NCI-H345 (cell line): ENCODE results near the gene GNAQ.
"Not testable (repeated sequence)": the region's sequence is repeated elsewhere in the genome, so short reads cannot be mapped to it uniquely, and the experiment has no call there.

ENCODE experiments used
- DNase-seq: peaks from one replicate; lab custom pipeline; 2025; lab: John Stamatoyannopoulos, UW

GNAQ gene

DNA sequence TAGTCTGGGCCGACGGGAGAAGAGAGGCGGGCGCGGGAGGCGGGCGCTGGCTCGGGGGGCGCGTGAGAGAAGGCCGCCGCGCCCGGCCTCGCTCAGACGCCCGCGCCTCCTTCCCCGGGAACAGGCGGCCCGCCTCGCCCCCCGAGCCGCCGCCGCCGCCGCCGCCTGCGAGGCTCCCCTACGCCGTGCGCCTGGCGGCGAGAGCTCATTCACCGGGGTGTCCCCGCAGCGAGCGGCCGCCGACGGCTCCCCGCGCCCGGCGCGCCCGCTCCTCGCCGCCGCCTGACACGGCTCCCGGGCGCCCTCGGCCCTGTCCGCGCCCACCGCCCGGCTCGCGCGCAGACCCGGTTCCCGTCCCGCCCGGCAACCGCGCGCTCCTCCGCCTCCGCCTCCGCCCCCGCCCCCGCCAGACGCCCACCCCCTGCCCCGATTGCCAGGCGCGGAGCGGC lies at the start of gene GNAQ:
Gene GNAQ, minus strand, starts transcription at position 368 of the 449 bp plus-strand sequence. CDS start 576 bp downstream, outside the sequence.
- peak; percentile 56 for DNase-seq

GRCh38 chr9:78074385-78075291 lies 43.0 kb upstream of the GNAQ start:
- DNase-seq: no peak

GRCh38 chr9:78073722-78074121 lies 42.1 kb upstream of the GNAQ start:
- no peak for DNase-seq

DNA sequence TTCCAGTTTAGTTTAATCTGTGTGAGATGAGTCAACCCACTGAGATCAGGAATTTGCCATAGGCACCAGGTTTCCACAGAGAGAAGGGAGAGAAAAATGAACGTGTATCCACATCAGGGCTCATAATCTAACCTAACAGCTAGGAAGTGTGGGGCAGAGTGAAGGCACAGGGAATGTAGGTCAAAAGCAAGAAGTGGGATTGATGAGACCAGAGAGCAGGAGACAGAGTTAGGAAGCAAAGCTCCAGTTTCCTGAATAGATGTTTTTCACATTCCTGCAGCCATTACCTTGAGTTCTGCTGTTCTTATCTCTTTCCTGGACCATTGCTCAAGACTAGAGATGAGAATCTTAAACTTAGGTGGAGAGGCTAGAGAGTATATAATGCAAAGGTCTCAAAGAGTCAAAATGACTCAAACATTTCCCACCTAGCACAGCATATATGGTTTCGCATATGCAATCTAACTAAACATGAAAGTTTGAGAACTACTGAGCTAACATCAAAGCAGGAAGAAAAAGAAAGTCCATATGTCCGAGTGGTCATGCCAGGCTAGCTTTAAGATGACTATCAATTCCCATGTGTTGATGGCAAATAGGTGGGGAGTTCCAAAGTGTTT lies 41.1 kb upstream of the GNAQ start:
- no peak for DNase-seq

DNA sequence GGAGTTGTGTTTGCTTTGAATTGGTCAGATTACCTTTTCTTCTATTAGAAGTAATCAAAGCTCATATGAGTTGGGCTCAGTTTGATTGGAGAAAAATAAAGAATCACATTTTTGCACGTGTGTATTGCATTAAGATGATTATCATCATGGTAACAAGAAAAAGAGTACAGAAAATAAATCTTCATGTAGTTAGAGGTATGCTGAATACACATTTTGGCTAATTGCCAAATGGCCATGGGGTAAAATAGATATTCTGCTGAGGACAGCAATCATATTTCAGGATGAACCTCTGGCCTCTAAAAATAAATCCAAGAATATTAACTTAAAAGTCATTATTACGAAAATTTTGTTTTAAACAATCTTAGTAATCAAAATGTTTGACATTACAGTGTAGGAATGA lies 38.9 kb upstream of the GNAQ start:
- no peak for DNase-seq

DNA sequence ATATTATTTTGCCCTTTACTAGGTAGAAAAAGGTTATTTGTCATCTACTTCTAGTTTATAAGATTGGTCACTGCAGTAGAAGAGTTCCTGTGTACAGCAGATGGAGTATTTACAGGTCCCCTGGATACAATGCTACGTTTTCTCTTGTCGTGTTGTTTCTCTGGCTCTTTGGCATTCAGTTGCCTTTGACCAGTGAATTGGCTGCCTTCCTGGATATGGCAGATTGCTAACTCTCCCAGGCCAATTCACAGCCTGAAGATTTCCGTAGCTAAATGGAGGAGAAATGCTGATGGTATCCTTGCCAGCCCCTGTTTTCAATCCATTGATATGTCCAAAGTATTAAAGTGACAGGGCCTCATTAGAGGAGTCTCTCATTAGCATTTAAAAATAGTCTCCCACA lies 32.5 kb upstream of the GNAQ start:
- DNase-seq: no peak

DNA sequence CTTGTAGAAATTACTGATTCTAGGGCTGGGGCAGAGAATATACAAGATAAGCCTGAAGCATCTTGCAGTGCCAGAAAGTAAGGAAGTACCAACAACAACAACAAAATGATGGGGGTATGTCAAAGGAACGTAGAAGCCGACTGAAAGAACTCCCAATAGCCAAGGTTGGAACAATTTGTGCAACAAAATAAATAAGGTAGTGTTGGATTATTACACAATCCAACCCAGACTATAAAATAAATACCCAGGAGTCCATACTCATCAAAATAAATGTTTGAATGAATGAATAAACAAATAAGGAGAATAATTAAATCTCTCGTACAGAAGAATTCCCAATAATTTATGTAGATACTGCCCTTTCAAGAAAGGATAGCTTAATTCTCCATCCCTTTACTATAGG lies 31.1 kb upstream of the GNAQ start:
- no peak for DNase-seq

DNA sequence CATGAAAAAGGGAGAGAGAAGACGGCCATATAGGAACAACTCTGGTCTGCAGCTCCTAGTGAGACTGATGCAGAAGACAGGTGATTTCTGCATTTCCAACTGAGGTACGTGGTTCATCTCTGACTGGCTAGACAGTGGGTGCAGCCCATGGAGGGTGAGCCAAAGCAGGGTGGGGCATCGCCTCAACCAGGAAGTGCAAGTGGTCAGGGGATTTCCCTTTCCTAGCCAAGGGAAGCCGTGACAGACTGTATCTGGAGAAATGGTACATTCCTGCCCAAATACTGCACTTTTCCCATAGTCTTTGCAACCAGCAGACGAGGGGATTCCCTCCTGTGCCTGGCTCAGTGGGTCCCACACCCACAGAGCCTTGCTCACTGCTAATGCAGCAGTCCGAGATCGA lies 22.6 kb upstream of the GNAQ start:
- not testable (repeated sequence) for DNase-seq

DNA sequence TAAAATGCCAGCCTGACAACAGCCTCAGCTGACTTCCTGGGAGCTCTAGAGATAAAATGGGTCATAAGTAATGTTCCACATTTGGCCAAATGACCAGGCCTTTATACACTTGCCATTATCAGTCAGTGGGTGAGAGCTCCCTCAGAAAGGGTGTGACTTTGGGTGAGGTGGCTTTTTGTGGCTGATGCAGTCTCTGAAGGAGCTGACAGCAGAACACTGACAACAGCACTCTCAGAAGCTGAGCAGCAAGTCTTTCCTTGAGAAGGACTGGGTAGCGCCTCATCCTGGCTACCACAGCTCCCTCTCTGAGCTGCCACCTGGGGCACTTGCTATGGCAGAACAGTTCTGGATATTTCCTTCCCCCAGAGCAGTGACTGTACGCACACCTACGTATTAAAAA lies 22.0 kb upstream of the GNAQ start:
- no peak for DNase-seq

DNA sequence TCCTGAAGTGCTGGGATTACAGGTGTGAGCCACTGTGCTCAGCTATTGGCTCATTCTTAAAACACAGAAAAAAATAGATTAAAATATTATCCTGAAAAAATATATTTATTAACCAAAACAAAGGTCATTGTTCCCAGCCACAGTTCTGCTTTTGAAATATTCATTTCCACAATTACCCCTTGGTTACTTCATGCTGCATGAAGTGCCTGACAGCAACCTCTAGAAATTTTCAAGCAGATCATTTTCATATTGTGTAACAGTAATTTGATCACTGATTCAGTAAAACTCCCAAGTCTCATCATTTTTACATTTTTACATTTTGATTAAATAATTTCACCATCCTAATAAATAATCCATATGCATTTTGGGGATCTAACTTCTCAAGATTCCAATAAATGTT lies 18.8 kb upstream of the GNAQ start:
- no peak for DNase-seq

DNA sequence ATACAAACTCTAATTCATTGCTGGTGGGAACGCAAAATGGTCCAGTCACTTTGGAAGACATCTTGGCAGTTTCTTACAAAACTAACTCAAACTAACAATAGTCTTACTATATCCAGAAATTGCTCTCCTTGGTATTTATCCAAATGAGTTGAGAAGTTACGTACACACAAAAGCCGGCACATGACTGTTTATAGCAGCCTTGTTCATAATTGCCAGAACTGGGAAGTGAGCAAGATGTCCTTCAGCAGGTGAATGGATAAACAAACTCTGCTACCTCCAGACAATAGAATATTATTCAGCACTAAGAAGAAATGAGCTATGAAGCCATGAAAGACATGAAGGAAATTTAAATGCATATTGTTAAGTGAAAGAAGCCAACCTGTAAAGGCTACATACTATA lies 17.9 kb upstream of the GNAQ start:
- no peak for DNase-seq

DNA sequence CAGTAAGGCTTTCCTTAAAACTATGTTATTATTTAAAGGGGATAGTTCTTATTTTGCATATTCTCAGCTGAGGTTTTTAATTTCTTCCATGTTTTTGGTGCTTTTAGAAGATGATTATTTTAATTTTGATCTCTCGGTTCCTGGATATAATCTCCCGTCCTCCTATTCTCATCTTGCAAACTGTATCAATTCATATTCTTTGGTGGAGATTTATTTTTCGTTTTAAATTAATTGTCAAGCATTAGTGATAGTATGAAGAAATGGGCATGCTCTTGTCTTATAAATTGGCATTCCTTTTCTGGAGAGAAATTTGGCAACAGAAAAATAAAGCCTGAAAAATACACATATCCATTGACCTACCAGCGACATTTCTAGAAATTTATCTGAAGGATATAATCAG lies 15.5 kb upstream of the GNAQ start:
- no peak for DNase-seq

DNA sequence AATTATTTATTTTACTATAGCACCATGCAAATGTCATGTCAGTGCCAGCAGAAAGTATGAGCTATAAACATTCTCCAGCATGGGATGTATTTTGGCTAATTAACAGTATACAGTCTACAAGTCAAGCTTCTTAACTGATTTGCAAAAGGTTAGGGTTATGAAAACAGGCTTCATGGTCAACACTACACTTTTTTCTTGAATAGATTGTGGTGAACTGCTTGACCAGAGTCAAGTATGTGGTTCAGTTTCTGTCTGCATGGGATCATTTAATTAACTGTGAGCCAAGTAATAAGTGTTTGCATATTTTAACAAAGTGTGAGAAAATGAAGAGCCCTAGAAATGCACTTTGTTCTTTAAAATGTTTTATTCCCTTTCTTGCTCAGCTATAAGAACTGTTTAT lies 14.5 kb upstream of the GNAQ start:
- no peak for DNase-seq

GRCh38 chr9:78044886-78045285 lies 13.3 kb upstream of the GNAQ start:
- DNase-seq: no peak

DNA sequence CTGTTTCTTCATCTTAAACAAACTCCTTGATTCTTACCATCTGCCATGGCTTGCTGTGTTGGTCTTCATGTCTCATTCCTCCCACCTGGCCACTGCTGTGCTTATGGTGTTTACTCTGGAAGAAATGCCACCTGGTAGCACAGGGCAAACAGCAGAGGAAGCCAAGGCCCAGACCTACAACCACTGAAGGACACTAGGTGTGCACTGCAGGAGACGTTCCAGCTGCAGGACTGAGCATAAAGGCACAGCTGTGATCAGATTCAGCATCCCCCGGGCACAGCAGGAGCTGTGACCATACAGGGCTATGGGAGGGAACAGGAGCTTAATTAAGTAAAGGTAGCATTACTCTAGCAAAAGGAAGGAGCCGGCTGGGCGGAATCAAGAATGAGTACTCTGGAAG lies 12.6 kb upstream of the GNAQ start:
- peak; percentile 86 for DNase-seq

GRCh38 chr9:78041971-78042370 lies 10.4 kb upstream of the GNAQ start:
- no peak for DNase-seq

DNA sequence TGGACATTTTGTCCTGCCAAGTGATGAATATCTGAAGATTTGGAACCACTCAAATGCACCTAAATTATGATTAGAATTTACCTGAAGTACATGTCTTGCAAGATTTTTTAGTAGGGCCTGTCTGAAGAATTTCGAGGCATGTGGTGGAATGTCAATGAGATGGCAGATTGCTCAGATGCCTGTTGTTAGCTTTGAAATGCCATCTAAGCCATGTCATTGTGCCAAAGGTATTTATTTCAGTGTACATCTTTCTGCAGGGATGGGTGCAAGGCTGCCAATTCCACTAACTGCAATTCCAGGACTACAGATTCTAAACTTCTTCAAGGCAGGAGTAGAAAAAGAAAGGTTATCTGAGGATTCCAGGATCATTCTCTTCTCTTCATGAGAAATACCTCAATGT lies 9.1 kb upstream of the GNAQ start:
- no peak for DNase-seq

GRCh38 chr9:78038620-78039300 lies 7.1 kb upstream of the GNAQ start:
- DNase-seq: no peak

GRCh38 chr9:78035383-78035993 lies 3.9 kb upstream of the GNAQ start:
- DNase-seq: peak; percentile 78

DNA sequence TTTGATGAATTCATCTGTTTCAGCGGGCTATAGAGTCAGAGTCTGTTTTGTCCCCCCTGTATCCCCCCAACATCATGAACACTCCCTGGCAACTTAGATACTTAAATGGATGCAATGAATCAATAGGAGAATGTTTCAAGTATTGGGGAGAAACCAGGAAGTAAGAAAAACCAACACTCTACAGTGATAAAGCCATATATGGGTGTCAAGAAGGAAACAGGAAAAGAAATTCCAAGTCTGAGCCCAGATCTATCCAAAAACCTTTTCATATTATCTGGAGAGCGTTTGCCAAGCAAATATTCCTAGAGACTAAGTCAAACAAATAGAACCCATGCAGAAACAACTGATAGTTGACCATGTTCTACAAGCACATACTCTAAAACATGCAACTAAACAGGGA lies 2.3 kb upstream of the GNAQ start:
- peak; percentile 25 for DNase-seq

GRCh38 chr9:78032730-78033457 lies 1.3 kb upstream of the GNAQ start:
- peak; percentile 42 for DNase-seq
